ENCODE measurements around the gene BOK. TPM values are rescaled to one million over a fixed set of nuclear protein-coding genes. Genes with fewer than 3 reads are reported as not detected.

Gene BOK
- total RNA-seq, 2 donors from 2014 or later: 0.10 TPM; not detected in 1

- H3K9me3 Mint-ChIP-seq: peaks cover 0 to 4% of the 10 kb centered on the region in 2 donors
- peaks cover 5% of the 10 kb centered on the region for H3K4me1 Mint-ChIP-seq (ENCODE audit: low read depth)
- no peak for DNase-seq
- H3K36me3 Mint-ChIP-seq (ENCODE audit: insufficient read depth in 2 of 2): peaks cover 10 to 11% of the 10 kb centered on the region in 2 donors
- H3K4me3 Mint-ChIP-seq: no peak overlapping the region
- H3K27ac Mint-ChIP-seq: no peak overlapping the region
- H3K27me3 Mint-ChIP-seq (ENCODE audit: low read depth): peaks cover 50% of the 10 kb centered on the region
- ATAC-seq (replicated peaks in 1 of 2): no peak
Measured at GRCh38 chr2:241554610-241555322, 3.8 kb upstream of the BOK start.

- ATAC-seq (replicated peaks in 1 of 2) (no peak), DNase-seq (no peak)
- Mint-ChIP-seq H3K9me3 (peaks cover 0 to 4% of the 10 kb centered on the region in 2 donors), H3K27ac (no peak overlapping the region), H3K4me1 (ENCODE audit: low read depth) (peaks cover 5% of the 10 kb centered on the region), H3K36me3 (ENCODE audit: insufficient read depth in 2 of 2) (peaks cover 10 to 11% of the 10 kb centered on the region in 2 donors), H3K4me3 (no peak overlapping the region), H3K27me3 (ENCODE audit: low read depth) (peaks cover 59% of the 10 kb centered on the region)
Measured at GRCh38 chr2:241555711-241556110, 2.8 kb upstream of the BOK start.

DNA sequence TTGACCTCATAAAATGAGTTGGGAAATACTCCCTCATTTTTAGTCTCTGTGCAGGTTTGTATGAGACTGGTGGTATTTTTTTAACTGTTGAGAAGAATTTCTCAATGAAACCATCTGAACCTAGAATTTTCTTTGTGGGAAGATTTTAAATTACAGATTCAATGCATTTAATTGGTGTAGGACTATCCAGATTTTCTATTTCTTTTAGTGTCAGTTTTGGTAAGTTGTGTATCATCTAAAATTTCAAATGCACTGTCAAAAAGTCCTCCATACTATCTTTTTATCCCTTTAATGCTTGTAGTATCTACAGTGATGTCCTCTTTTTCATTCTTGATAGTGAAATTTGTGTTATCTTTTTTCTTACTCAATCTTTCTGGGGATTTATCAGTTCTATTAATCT is 1.8 kb upstream of the BOK start:
- Mint-ChIP-seq H3K36me3 (ENCODE audit: insufficient read depth in 2 of 2) (peaks cover 10 to 11% of the 10 kb centered on the region in 2 donors), H3K27me3 (ENCODE audit: low read depth) (peaks cover 50% of the 10 kb centered on the region), H3K9me3 (peaks cover 0 to 4% of the 10 kb centered on the region in 2 donors), H3K4me3 (no peak overlapping the region), H3K27ac (no peak overlapping the region), H3K4me1 (ENCODE audit: low read depth) (peaks cover 5% of the 10 kb centered on the region)
- DNase-seq: no peak
- ATAC-seq (replicated peaks in 1 of 2): no peak

DNA sequence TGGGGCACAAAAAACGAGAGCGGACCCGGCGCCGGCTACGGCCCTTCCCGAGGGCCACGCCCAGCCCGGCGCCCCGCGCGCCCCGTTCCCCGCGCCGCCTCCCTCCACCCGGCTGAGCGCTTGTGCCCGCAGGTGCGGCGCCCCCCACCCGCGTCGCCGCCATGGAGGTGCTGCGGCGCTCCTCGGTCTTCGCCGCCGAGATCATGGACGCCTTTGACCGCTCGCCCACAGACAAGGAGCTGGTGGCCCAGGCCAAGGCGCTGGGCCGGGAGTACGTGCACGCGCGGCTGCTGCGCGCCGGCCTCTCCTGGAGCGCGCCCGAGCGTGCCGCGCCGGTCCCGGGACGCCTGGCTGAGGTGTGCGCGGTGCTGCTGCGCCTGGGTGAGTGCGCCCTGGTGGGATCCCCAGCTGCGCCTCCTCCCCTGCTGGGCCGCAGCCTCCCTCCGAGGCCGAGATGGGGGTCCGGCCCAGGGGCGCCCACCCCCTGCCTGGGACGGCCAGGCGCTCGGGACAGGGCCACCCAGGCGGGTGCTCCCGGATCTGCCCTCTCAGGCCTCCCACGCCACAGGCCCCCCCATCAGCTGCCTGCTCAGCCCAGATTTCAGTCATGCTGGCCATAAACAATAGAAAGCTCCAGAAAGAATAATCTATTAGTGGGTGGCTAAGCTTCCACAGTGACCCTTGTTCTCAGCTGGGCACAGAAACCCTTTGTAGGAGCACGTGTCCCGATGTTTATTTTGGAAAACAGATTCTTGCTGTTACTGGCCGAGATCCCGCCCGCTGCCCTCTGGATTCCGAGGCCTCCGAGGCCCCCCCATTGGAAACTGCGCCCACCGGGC is 997 bp downstream of the BOK start:
- H3K4me1 Mint-ChIP-seq (ENCODE audit: low read depth): peaks cover 5% of the 10 kb centered on the region

GRCh38 chr2:241560162-241560882 is 1.8 kb downstream of the BOK start:
- H3K27ac Mint-ChIP-seq: no peak overlapping the region
- no peak for DNase-seq
- H3K36me3 Mint-ChIP-seq (ENCODE audit: insufficient read depth in 2 of 2): peaks cover 10 to 11% of the 10 kb centered on the region in 2 donors
- peaks cover 5% of the 10 kb centered on the region for H3K4me1 Mint-ChIP-seq (ENCODE audit: low read depth)
- ATAC-seq (replicated peaks in 1 of 2): no peak
- peaks cover 31% of the 10 kb centered on the region for H3K27me3 Mint-ChIP-seq (ENCODE audit: low read depth)
- H3K4me3 Mint-ChIP-seq: peak overlapping the region; percentile 62 to 65
- H3K9me3 Mint-ChIP-seq: peaks cover 0 to 4% of the 10 kb centered on the region in 2 donors

More for the DNA sequence above, 997 bp downstream of the BOK start:
- Mint-ChIP-seq H3K9me3 (peaks cover 0 to 4% of the 10 kb centered on the region in 2 donors), H3K4me3 (peak overlapping the region; percentile 62 to 65), H3K36me3 (ENCODE audit: insufficient read depth in 2 of 2) (peaks cover 10 to 11% of the 10 kb centered on the region in 2 donors), H3K27ac (no peak overlapping the region), H3K27me3 (ENCODE audit: low read depth) (peaks cover 35% of the 10 kb centered on the region)
- DNase-seq (no peak), ATAC-seq (replicated peaks in 1 of 2) (peak; percentile 49 to 55)

DNA sequence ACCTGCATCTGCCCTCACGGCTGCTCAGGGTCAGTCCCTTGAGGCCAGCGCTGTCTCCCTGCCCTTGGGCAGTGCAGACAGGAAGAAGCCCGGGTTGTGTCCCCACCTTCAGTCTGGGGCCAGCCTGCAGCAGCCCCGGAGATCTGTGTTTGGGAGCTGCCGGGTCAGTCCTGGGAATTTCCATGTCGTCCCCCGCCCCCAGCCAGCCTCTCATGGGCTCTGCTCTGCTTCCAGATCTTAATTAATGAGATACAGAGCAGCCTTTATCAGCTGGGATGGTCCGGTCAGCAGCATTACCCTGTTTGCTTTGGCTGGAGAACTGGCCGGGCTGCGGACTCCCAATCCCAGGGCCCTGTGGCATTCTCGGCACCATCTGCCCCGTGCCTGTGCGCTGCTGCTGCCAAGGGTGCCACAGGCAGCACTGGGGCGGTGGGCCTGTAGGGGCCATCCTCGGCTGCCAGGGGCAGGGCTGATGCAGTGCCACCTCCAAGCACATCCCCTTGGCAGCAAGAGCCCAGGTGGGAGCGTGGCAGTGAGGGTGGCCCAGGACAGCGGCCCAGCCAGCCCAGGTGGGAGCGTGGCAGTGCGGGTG is 2.4 kb downstream of the BOK start:
- Mint-ChIP-seq H3K36me3 (ENCODE audit: insufficient read depth in 2 of 2) (peaks cover 10 to 11% of the 10 kb centered on the region in 2 donors), H3K9me3 (peaks cover 0 to 4% of the 10 kb centered on the region in 2 donors), H3K27ac (no peak overlapping the region), H3K4me3 (peak overlapping the region in 1 of 2 donors; percentile 17), H3K27me3 (ENCODE audit: low read depth) (peaks cover 29% of the 10 kb centered on the region), H3K4me1 (ENCODE audit: low read depth) (no peaks in the 10 kb centered on the region)
- ATAC-seq (replicated peaks in 1 of 2) (no peak), DNase-seq (no peak)

DNA sequence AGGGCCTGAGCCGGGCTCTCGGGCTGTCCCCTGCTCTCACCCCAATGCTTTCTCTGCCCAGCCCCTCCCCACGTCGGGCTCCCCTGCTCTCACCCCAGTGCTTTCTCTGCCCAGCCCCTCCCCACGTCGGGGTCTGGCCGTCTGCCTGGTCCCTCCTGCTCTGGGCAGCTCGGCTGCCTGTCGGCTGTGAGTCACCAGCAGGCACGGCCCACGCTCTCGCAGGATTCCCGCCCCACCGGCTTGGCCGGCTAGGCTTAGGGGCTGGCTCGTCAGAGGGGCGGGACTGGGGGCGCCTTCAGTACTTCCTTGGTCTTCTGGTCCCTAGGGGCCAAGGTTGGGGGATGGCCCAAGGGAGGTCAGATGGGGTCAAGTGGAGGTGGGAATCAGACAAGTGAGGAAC is 3.3 kb downstream of the BOK start:
- Mint-ChIP-seq H3K36me3 (ENCODE audit: insufficient read depth in 2 of 2) (peaks cover 10 to 11% of the 10 kb centered on the region in 2 donors), H3K27ac (no peak overlapping the region), H3K4me3 (no peak overlapping the region), H3K27me3 (ENCODE audit: low read depth) (peaks cover 27% of the 10 kb centered on the region), H3K9me3 (peaks cover 0 to 4% of the 10 kb centered on the region in 2 donors), H3K4me1 (ENCODE audit: low read depth) (no peaks in the 10 kb centered on the region)
- ATAC-seq (replicated peaks in 1 of 2) (no peak), DNase-seq (no peak)

GRCh38 chr2:241562269-241562891 is 3.8 kb downstream of the BOK start:
- no peak overlapping the region for H3K4me3 Mint-ChIP-seq
- peaks cover 7 to 9% of the 10 kb centered on the region in 2 donors for H3K36me3 Mint-ChIP-seq (ENCODE audit: insufficient read depth in 2 of 2)
- no peaks in the 10 kb centered on the region for H3K4me1 Mint-ChIP-seq (ENCODE audit: low read depth)

DNA sequence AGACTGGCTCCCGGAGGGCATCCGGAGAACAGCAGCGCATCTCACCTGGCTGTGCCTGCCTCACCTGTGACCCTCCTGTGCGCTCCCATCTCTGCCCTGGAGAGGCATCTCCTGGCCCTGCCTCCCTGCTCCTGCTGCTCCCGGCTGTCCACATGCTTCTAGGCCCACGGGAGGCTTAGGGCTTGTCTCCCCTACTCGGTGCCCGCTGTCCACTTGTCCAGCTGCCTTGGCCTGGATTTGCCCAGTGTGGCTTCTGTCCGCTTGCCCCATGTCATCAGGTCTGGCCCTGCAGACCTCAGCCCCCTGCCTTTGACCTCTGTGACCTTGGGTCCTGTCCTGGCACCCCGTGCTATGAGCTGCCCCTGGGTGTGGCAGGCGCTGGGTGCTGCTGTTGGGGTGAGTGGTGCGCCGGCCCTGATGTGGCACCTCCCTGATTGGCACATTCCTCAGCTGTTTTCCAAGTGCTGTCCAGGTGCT is 4.5 kb downstream of the BOK start:
- H3K9me3 Mint-ChIP-seq: no peaks in the 10 kb centered on the region
- no peaks in the 10 kb centered on the region for H3K4me1 Mint-ChIP-seq (ENCODE audit: low read depth)
- no peak overlapping the region for H3K4me3 Mint-ChIP-seq
- H3K27ac Mint-ChIP-seq: no peak overlapping the region
- DNase-seq: no peak
- peaks cover 2 to 3% of the 10 kb centered on the region in 2 donors for H3K36me3 Mint-ChIP-seq (ENCODE audit: insufficient read depth in 2 of 2)
- peaks cover 14% of the 10 kb centered on the region for H3K27me3 Mint-ChIP-seq (ENCODE audit: low read depth)
- no peak for ATAC-seq (replicated peaks in 1 of 2)

More at GRCh38 chr2:241562269-241562891, 3.8 kb downstream of the BOK start:
- ATAC-seq (replicated peaks in 1 of 2) (no peak), DNase-seq (no peak)
- Mint-ChIP-seq H3K27me3 (ENCODE audit: low read depth) (peaks cover 21% of the 10 kb centered on the region), H3K9me3 (peaks cover 0 to 4% of the 10 kb centered on the region in 2 donors), H3K27ac (no peak overlapping the region)

- Mint-ChIP-seq H3K36me3 (ENCODE audit: insufficient read depth in 2 of 2) (no peaks in the 10 kb centered on the region), H3K27me3 (ENCODE audit: low read depth) (peaks cover 9% of the 10 kb centered on the region), H3K9me3 (no peaks in the 10 kb centered on the region), H3K27ac (no peak overlapping the region), H3K4me3 (no peak overlapping the region), H3K4me1 (ENCODE audit: low read depth) (no peaks in the 10 kb centered on the region)
- DNase-seq (no peak), ATAC-seq (replicated peaks in 1 of 2) (no peak)
Measured at GRCh38 chr2:241563571-241563980, 5.0 kb downstream of the BOK start.

DNA sequence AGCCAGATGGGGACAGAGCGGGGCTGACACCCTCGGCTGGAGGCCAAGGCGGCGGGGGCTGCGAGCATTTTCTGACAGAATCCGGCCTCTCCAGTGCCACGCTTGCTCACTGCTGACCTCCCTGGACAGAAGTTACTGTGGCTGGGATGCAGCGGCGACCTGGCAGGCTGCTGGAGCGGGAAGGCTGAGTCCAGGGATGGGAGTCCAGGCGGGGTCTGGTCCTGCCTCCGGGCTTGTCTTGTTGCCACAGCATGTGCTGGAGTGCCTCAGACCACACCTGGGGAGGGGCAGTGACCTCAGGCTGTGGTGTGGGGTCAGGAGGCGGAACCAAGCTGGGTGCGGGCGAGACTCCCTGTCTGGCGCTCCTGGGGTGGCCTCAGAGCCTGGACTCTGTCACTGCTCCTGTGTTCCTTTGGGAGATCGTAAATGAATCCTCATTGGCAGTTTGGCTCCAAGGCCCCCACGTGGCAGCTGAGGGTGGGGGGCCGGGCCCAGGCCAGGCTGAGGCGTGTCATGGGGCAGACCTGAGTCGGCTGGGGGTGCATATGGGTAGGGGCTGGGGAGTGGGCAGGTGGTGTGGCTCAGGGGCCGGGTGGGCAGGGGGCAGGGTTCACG is 5.5 kb downstream of the BOK start:
- ATAC-seq (replicated peaks in 1 of 2): no peak
- Mint-ChIP-seq H3K27me3 (ENCODE audit: low read depth) (peaks cover 9% of the 10 kb centered on the region), H3K4me3 (no peak overlapping the region), H3K9me3 (no peaks in the 10 kb centered on the region), H3K27ac (no peak overlapping the region), H3K4me1 (ENCODE audit: low read depth) (no peaks in the 10 kb centered on the region), H3K36me3 (ENCODE audit: insufficient read depth in 2 of 2) (no peaks in the 10 kb centered on the region)
- no peak for DNase-seq

All from activated T-cell treated with anti-CD3 and anti-CD28 coated beads, Interleukin-2, amount 50 U/mL, for 72 hours (primary cell).